Activated CD8-positive, alpha-beta T cell treated with anti-CD3 and anti-CD28 coated beads, Interleukin-2, amount 10 ng/mL, durations not matched to agents 7 days and 5 days (primary cell): ENCODE measurements around the gene ZNF547. TPM values are rescaled to one million over a fixed set of nuclear protein-coding genes. Genes with fewer than 3 reads are reported as not detected.
"Not testable (repeated sequence)": the region's sequence is repeated elsewhere in the genome, so short reads cannot be mapped to it uniquely, and the experiment has no call there.

Source experiments
- ATAC-seq: fragments of 150-1000 bp; cut with Tn5 transposase; one replicate; pipeline ENCODE4 v1.10.0; 2021; ENCODE audit warnings: moderate library complexity
- CTCF ChIA-PET: fragments of 350-600 bp; sonication (Branson Sonifier 250); formaldehyde crosslinking; loops from one replicate; lab custom pipeline; 2021; ENCODE audit warnings: antibody characterized with exemption; lab: Charles Lee
- POLR2A ChIA-PET: fragments of 350-600 bp; sonication (Branson Sonifier 250); formaldehyde crosslinking; loops from one replicate; lab custom pipeline; 2021; ENCODE audit warnings: antibody characterized with exemption; lab: Charles Lee
- DNase-seq: peaks from one replicate; pipeline ENCODE4 v3.0.0-alpha.2; 2020
- H3K27ac Mint-ChIP-seq: one replicate; pipeline ENCODE4 v1.8.0; 2021; ENCODE audit warnings: mild to moderate bottlenecking, mixed read lengths
- H3K27me3 Mint-ChIP-seq: one replicate; pipeline ENCODE4 v1.8.0; 2021; ENCODE audit warnings: low read depth, mixed read lengths
- H3K36me3 Mint-ChIP-seq: one replicate; pipeline ENCODE4 v1.8.0; 2021; ENCODE audit warnings: low read depth, mixed read lengths
- H3K4me1 Mint-ChIP-seq: one replicate; pipeline ENCODE4 v1.8.0; 2021; ENCODE audit warnings: low read depth, mixed read lengths
- H3K4me3 Mint-ChIP-seq: one replicate; pipeline ENCODE4 v1.8.0; 2021; ENCODE audit warnings: mild to moderate bottlenecking, mixed read lengths
- H3K9me3 Mint-ChIP-seq: one replicate; pipeline ENCODE4 v1.8.0; 2022; ENCODE audit warnings: mixed read lengths; ENCODE audit not compliant: insufficient read depth
- total RNA-seq, 2 experiments: library from RNA; stranded (reverse); gene quantifications; one replicate each; pipeline ENCODE4 v1.2.3, GENCODE V29; 2021

ZNF547 gene
- total RNA-seq, 2 experiments from 2014 or later: 4.2 to 4.4 TPM

DNA sequence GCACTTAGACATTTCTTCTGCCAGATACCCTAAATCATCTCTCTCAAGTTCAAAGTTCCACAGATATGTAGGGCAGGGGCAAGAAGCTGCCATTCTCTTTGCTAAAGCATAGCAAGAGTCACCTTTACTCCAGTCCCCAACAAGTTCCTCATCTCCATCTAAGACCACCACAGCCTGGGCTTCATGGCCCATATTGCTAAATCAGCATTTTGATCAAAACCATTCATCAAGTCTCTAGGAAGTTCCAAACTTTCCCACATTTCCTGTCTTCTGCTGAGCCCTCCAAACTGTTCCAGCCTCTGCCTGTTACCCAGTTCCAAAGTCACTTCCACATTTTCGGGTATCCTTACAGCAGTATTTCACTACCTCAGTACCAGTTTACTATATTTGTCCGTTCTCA, 11.3 kb downstream of the ZNF547 start:
- H3K27me3 Mint-ChIP-seq, DNase-seq, CTCF ChIA-PET, ATAC-seq, POLR2A ChIA-PET, H3K4me3 Mint-ChIP-seq, H3K4me1 Mint-ChIP-seq, H3K27ac Mint-ChIP-seq: not testable (repeated sequence)
- H3K9me3 Mint-ChIP-seq: peaks cover 42% of the 10 kb centered on the region
- H3K36me3 Mint-ChIP-seq: peaks cover 84% of the 10 kb centered on the region

DNA sequence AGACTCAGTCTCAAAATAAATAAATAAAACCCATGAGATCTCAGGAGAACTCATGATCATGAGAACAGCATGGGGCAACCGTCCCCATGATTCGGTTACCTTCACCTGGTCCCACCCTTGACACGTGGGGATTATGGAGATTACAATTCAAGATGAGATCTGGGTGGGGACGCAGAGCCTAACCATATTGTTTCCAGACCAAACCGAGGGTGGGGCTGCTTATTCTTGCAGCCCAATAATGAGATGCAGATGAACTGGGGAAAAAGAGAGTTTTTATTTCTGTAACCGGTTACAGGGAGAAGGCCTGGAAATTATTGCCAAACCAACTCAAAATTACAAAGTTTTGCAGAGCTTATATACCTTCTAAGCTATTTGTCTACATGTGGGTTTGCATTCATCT, 12.8 kb downstream of the ZNF547 start:
- peaks cover 77% of the 10 kb centered on the region for H3K36me3 Mint-ChIP-seq
- H3K4me1 Mint-ChIP-seq: no peaks in the 10 kb centered on the region
- no peak overlapping the region for H3K27ac Mint-ChIP-seq
- CTCF ChIA-PET: no interaction called here
- ATAC-seq (no peak), DNase-seq (no peak)
- H3K27me3 Mint-ChIP-seq: no peaks in the 10 kb centered on the region
- H3K9me3 Mint-ChIP-seq: peaks cover 53% of the 10 kb centered on the region
- POLR2A ChIA-PET: interaction anchor here (0.9 kb wide), 1 partner anchor 13 kb away, joined by 4 read pairs; the partner anchor contains the start of gene ZNF548
- no peak overlapping the region for H3K4me3 Mint-ChIP-seq

DNA sequence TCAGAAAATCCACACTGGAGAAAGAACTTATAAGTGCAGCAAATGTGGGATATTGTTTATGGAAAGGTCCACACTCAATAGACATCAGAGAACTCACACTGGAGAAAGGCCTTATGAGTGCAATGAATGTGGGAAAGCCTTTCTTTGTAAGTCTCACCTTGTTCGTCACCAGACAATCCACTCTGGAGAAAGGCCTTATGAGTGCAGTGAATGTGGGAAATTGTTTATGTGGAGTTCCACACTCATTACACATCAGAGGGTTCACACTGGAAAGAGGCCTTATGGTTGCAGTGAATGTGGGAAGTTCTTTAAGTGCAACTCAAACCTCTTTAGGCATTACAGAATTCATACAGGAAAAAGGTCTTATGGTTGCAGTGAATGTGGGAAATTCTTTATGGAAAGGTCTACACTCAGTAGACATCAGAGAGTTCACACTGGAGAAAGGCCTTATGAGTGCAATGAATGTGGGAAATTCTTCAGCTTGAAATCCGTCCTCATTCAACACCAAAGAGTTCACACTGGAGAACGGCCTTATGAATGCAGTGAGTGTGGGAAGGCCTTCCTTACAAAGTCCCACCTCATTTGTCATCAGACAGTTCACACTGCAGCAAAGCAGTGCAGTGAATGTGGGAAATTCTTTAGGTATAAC, 14.3 kb downstream of the ZNF547 start:
- POLR2A ChIA-PET: no interaction called here
- peaks cover 62% of the 10 kb centered on the region for H3K36me3 Mint-ChIP-seq
- peaks cover 53% of the 10 kb centered on the region for H3K9me3 Mint-ChIP-seq
- no peak for ATAC-seq
- no peak overlapping the region for H3K27ac Mint-ChIP-seq
- no peak for DNase-seq
- CTCF ChIA-PET: no interaction called here
- H3K4me3 Mint-ChIP-seq: no peak overlapping the region
- H3K4me1 Mint-ChIP-seq: no peaks in the 10 kb centered on the region
- H3K27me3 Mint-ChIP-seq: no peaks in the 10 kb centered on the region

DNA sequence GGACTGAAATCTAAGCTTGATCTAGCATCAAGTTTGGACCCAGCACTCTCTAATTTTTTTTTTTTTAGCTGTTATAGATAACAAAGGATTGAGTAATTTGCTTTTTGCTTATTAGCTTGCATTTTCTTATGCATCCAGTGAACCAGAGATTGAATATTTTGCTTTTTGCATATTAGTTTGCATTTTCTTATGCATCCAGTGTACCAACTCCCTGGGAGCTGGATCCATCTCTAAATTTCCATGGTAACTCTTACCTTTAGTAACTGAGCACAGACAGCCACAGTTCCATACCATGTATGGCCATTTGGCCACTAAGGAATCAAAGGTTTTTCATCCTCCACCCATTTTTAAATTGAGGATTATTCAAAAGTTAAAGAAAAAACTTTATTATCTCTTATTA, 17.6 kb downstream of the ZNF547 start:
- peaks cover 46% of the 10 kb centered on the region for H3K9me3 Mint-ChIP-seq
- peaks cover 32% of the 10 kb centered on the region for H3K36me3 Mint-ChIP-seq
- H3K4me1 Mint-ChIP-seq: no peaks in the 10 kb centered on the region
- ChIA-PET CTCF (no interaction called here), POLR2A (no interaction called here)
- no peak for DNase-seq
- no peak overlapping the region for H3K27ac Mint-ChIP-seq
- no peaks in the 10 kb centered on the region for H3K27me3 Mint-ChIP-seq
- ATAC-seq: no peak
- H3K4me3 Mint-ChIP-seq: no peak overlapping the region

DNA sequence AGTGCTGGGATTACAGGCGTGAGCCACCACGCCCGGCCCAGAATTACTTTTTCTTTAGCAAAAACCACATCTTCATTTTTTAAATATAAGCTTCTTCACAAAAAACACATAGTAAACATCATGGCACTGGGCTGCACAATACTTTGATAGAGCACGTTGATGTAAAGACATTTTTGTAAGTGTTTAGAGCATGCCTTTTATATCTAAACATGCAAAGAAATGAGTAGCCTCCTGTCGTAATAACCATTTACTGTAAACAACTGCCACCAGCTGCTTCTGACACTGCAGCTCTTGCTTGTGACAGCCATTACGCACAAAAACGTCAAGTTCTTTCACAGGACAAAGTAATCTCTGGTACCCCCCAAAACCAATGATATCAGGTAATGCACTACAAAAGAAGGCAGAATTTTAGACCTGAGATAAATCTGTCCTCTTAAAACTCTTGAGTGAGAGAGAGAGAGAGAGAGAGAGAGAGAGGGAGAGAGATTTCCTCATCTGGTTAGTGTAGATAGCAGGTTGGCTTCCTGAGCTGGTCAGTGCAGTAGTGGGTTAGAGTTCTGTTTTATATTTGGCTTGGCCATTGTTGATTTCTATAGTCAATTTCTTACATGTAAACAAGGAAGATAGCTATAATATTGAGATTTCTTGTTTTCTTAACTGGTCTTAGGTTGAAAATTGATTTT, 19.6 kb downstream of the ZNF547 start:
- POLR2A ChIA-PET: no interaction called here
- Mint-ChIP-seq H3K27ac (no peak overlapping the region), H3K36me3 (peaks cover 13% of the 10 kb centered on the region), H3K4me3 (no peak overlapping the region), H3K27me3 (no peaks in the 10 kb centered on the region), H3K4me1 (no peaks in the 10 kb centered on the region), H3K9me3 (peaks cover 42% of the 10 kb centered on the region)
- ATAC-seq (no peak), DNase-seq (no peak)
- CTCF ChIA-PET: no interaction called here

DNA sequence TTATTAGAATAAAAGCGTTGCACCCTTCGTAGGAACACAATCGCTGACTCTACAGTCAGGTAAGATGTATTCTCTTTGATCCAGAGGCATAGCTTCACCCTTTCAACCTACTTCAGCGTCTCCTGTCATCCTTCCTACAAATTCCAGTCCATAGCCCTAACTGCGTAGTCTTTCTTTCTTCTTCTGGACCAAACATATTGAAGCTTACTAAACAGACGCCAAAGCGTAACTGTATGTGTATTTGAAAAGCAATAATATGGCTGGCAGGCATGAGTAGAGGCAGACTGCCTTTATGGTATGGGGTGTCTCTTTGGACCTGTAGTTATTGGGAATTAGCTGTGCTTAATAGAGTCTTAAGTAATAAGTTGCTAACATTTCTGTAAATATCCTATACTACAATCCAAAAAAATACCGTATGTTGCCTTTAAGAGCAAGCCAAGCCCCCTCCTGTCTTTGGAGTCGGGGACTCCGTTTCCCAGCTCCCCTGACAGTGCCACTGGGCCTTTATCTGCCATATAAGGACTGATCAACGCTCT, 25.9 kb downstream of the ZNF547 start:
- peak overlapping the region; percentile 89 for H3K4me3 Mint-ChIP-seq
- H3K4me1 Mint-ChIP-seq: peaks cover 39% of the 10 kb centered on the region
- no peaks in the 10 kb centered on the region for H3K27me3 Mint-ChIP-seq
- H3K36me3 Mint-ChIP-seq: peaks cover 41% of the 10 kb centered on the region
- H3K9me3 Mint-ChIP-seq: peaks cover 42% of the 10 kb centered on the region
- DNase-seq (no peak), ATAC-seq (no peak)
- peak overlapping the region; percentile 95 for H3K27ac Mint-ChIP-seq
- POLR2A ChIA-PET: interaction anchor here (0.6 to 1.7 kb wide), 7 partner anchors 13 to 1078 kb away, joined by 3 to 10 read pairs (median 4); partner anchors contain the start of genes TRAPPC2B, ZFP28, ZNF304 and ZNF547
- CTCF ChIA-PET: interaction anchor here (0.7 to 1.8 kb wide), 3 partner anchors 21 to 155 kb away, joined by 3 to 6 read pairs (median 3); partner anchors contain the start of genes TRAPPC2B, ZNF17 and ZNF547

DNA sequence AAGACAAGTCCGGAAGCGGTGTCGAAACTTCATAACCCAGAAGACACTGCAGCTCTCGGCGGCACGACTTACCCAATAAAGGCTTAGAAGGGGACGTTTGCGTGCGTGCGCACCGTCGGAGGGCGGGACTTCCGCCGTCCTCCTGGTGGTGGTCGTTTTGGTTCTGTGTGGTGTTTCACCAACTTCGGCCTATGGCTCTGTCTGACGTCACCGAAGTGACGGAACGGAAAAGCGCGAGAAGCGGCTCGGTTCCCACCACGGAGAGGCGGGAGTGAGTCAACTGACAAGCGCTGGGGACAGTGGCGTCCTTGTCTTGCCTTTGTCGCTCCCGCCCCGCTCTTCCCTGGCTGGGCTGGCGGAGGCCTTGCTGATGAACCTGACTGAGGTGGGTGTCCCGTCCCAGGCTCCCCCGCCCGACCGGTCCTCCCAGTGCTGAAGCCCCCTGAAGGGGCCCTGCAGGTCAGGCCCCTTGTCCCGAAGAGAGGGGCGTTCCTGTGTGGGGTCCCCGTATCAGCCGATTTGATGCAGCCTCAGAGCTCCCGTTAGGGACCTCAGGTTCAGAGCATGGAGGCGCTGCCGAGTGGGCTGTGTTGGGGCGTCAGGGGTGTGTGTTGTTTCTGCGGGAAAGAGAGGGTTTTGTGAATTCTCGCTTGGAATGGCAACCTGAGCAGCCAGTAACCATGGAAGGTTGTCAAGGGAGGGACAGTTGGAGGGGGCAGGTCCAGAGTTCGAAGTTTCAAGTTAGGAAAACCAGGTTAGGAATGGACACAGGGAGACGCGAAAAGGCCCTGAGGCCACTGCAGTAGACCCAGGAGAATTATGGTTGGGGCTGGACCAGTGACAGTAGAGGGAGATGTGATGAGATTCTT, 26.6 kb downstream of the ZNF547 start, which contains the start of gene ZNF548:
Gene ZNF548 (plus strand): TSS at position 125 of the 869 bp plus-strand sequence. CDS start 246 bp downstream, at position 371.
- Mint-ChIP-seq H3K4me1 (peaks cover 44% of the 10 kb centered on the region), H3K36me3 (peaks cover 48% of the 10 kb centered on the region), H3K4me3 (peak within 1 kb of the TSS; percentile 89), H3K27me3 (no peaks in the 10 kb centered on the region), H3K9me3 (peaks cover 41% of the 10 kb centered on the region), H3K27ac (peak within 1 kb of the TSS; percentile 95)
- CTCF ChIA-PET: interaction anchor here (0.7 to 1.8 kb wide), 3 partner anchors 20 to 154 kb away, joined by 3 to 6 read pairs (median 3); partner anchors contain the start of genes TRAPPC2B, ZNF17 and ZNF547
- DNase-seq (peak; percentile 98), ATAC-seq (peak; percentile 99)
- POLR2A ChIA-PET: interaction anchor here (0.6 to 1.7 kb wide), 7 partner anchors 13 to 1078 kb away, joined by 3 to 10 read pairs (median 4); partner anchors contain the start of genes TRAPPC2B, ZFP28, ZNF304 and ZNF547

DNA sequence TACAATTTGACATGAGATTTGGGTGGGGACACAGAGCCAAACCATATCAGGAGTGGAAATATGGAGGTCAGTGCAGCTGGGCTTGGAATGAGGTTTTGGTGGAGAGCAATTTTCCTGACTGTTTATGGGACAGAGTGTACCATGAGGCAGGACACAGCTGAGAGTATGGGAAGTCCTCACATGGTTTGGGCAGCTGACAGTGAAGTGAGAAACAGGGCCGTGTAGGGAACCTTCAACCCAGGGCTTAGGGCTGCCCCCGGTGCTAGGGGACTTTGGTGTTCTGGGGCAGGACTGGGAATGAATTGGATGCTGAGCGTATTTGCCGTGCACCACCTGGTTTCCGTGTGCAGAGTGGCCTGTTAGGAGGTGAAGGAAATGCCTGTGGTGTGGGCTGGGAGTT, 32.4 kb downstream of the ZNF547 start:
- POLR2A ChIA-PET: no interaction called here
- peaks cover 29% of the 10 kb centered on the region for H3K4me1 Mint-ChIP-seq

DNA sequence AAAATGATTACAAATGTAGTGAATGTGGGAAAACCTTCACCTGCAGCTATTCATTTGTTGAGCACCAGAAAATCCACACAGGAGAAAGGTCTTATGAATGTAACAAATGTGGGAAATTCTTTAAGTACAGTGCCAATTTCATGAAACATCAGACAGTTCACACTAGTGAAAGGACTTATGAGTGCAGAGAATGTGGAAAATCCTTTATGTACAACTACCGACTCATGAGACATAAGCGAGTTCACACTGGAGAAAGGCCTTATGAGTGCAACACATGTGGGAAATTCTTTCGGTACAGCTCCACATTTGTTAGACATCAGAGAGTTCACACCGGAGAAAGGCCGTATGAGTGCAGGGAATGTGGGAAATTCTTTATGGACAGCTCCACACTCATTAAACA, 35.5 kb downstream of the ZNF547 start:
- Mint-ChIP-seq H3K4me1 (peaks cover 9% of the 10 kb centered on the region), H3K36me3 (peaks cover 82% of the 10 kb centered on the region), H3K4me3 (no peak overlapping the region), H3K27me3 (no peaks in the 10 kb centered on the region), H3K9me3 (peaks cover 33% of the 10 kb centered on the region), H3K27ac (no peak overlapping the region)
- ChIA-PET CTCF (no interaction called here), POLR2A (interaction anchor here (1.0 kb wide), 1 partner anchor 20 kb away, joined by 3 read pairs; no protein-coding TSS in a partner anchor)
- no peak for DNase-seq
- ATAC-seq: no peak

More for the DNA sequence above, 32.4 kb downstream of the ZNF547 start:
- ATAC-seq: no peak
- Mint-ChIP-seq H3K36me3 (peaks cover 87% of the 10 kb centered on the region), H3K27ac (no peak overlapping the region), H3K27me3 (no peaks in the 10 kb centered on the region), H3K9me3 (peaks cover 38% of the 10 kb centered on the region), H3K4me3 (no peak overlapping the region)
- DNase-seq: no peak
- CTCF ChIA-PET: no interaction called here

DNA sequence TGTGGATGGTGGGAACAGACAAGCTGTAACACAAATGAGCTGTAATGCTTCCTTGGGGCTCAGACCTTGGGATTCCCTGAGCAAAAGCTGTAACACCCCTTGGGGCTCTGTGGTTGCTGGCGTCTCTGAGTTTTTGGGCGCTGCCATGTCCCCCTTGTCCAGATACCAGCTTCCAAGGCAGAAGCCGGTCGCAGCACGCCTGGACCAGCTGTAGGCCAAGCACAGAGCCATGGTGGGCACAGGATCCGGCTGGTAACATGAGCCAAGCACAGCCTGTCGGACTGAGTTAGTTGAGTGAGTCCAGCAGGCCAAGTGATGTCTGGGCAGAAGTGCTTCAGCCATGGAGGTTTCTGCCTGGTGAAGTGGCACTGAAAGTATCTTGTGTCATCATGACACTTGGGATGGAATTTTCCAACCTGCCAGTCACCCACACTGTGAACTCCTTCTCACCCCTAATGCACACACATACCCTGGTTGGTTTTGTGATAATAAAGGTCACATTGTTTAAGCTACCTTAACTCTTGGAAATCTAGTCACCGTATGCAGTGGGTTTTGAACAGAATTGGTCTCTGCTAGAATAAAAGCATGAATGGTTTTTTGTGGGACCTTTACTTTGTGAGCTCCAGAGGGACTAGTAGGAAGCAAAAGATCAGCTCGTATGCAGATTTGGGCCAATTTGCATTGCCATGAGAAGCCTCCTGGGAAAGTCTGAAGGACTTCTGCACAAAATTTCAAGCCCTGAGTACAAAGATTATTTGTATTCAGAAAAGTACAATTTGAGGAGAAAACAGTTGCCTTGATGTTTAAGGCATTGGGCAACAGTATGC, 40.6 kb downstream of the ZNF547 start:
- H3K27ac Mint-ChIP-seq: no peak overlapping the region
- H3K9me3 Mint-ChIP-seq: peaks cover 11% of the 10 kb centered on the region
- ChIA-PET CTCF (no interaction called here), POLR2A (no interaction called here)
- H3K4me1 Mint-ChIP-seq: peaks cover 5% of the 10 kb centered on the region
- ATAC-seq: no peak
- no peak overlapping the region for H3K4me3 Mint-ChIP-seq
- peaks cover 31% of the 10 kb centered on the region for H3K36me3 Mint-ChIP-seq
- no peak for DNase-seq
- H3K27me3 Mint-ChIP-seq: no peaks in the 10 kb centered on the region
